Measurements from ENCODE around the gene DCLRE1C.

DNA sequence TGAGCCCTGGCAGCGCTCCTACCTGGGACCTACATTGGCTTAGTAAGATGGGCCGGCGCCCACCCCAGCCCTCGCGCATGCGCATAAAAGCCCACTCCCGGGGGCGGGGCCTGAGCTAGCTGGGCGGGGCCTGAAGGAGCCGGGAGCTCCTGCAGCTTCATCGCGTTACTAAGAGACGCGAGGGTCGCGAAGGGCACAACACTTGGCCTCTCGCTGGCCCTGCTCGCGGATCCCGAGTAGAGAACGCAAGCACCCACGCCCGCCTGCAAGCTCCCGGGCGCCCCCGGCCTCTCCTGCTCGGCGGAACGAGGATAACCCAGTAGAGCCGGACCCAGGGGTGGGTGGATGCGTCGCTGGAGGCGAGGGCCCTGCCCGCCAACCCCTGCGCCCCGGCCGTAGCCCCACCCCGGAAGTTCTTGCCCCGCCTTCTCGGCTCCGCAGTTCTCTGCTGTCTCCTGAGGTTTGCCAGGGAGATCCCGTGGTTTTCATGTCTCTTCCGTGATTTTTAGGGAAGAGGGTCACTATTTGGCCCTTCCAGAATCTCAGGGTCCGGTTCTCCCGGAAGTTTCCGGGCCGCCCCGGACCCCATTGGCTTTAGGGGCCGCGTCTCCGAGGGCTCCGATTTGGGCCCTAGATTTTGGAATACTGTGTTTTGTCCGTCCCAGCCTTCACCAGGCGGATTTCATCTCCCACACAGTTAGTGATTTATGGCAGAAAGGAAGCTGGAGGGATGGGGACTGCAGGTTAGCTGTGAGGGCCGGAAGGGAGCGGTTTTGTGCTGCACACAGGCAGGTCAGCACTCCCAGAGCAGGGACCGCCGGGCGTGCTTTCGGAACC lies 5.5 kb upstream of the DCLRE1C start, which contains the start of gene MEIG1:
- TF ChIP-seq POLR2AphosphoS5 (IDR thresholded peaks at IDR 0.05; ENCODE audit: low read depth, low read length) (peak; percentile 78), SMC3 (IDR thresholded peaks at IDR 0.05; ENCODE audit: low read depth, low read length) (no peak), EP300 (IDR thresholded peaks at IDR 0.05; ENCODE audit: borderline replicate concordance in 1 of 2, low read depth in 1 of 2, low read length in 1 of 2) (0 out of 4 replicates have a peak, but pooled peaks of 1 of the 2 experiments have one; percentile 10), RFX5 (IDR thresholded peaks at IDR 0.05; ENCODE audit: low read length) (no peak), RAD21 (IDR thresholded peaks at IDR 0.05; ENCODE audit: low read length) (no peak), GABPA (IDR thresholded peaks at IDR 0.05; ENCODE audit: low read depth) (peak; percentile 87), TEAD4 (IDR thresholded peaks at IDR 0.05; ENCODE audit: borderline replicate concordance, insufficient read depth) (no peak)
- TF ChIP-seq, protein P1, sequence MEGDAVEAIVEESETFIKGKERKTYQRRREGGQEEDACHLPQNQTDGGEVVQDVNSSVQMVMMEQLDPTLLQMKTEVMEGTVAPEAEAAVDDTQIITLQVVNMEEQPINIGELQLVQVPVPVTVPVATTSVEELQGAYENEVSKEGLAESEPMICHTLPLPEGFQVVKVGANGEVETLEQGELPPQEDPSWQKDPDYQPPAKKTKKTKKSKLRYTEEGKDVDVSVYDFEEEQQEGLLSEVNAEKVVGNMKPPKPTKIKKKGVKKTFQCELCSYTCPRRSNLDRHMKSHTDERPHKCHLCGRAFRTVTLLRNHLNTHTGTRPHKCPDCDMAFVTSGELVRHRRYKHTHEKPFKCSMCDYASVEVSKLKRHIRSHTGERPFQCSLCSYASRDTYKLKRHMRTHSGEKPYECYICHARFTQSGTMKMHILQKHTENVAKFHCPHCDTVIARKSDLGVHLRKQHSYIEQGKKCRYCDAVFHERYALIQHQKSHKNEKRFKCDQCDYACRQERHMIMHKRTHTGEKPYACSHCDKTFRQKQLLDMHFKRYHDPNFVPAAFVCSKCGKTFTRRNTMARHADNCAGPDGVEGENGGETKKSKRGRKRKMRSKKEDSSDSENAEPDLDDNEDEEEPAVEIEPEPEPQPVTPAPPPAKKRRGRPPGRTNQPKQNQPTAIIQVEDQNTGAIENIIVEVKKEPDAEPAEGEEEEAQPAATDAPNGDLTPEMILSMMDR (IDR thresholded peaks at IDR 0.05): no peak

Measured in SK-N-SH (cell line).